Ishikawa (cell line): ENCODE results near the gene OTUD1.

Source experiments
- TAF1 ChIP-seq: IDR thresholded peaks from 2 replicates; pipeline ENCODE4 v1.6.1; 2012; ENCODE audit warnings: low read depth, mild to moderate bottlenecking
- TCF12 ChIP-seq: IDR thresholded peaks from 2 replicates; pipeline ENCODE4 v1.6.1; 2012; ENCODE audit warnings: low read depth
- TEAD4 ChIP-seq: IDR thresholded peaks from 2 replicates; pipeline ENCODE4 v1.6.1; 2012
- TF ChIP-seq, protein P1 (sequence below): IDR thresholded peaks from 2 replicates; pipeline ENCODE4 v1.6.1; 2012
- TF ChIP-seq, protein P2 (sequence below): IDR thresholded peaks from 2 replicates; pipeline ENCODE4 v1.6.1; 2012; ENCODE audit warnings: low read depth, mild to moderate bottlenecking

GRCh38 chr10:23408330-23408976 lies 30.4 kb upstream of the OTUD1 start:
- TF ChIP-seq, protein P1, sequence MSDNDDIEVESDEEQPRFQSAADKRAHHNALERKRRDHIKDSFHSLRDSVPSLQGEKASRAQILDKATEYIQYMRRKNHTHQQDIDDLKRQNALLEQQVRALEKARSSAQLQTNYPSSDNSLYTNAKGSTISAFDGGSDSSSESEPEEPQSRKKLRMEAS = no peak
- no peak for TF ChIP-seq TAF1
- no peak for TF ChIP-seq TEAD4
- TF ChIP-seq, protein P2, sequence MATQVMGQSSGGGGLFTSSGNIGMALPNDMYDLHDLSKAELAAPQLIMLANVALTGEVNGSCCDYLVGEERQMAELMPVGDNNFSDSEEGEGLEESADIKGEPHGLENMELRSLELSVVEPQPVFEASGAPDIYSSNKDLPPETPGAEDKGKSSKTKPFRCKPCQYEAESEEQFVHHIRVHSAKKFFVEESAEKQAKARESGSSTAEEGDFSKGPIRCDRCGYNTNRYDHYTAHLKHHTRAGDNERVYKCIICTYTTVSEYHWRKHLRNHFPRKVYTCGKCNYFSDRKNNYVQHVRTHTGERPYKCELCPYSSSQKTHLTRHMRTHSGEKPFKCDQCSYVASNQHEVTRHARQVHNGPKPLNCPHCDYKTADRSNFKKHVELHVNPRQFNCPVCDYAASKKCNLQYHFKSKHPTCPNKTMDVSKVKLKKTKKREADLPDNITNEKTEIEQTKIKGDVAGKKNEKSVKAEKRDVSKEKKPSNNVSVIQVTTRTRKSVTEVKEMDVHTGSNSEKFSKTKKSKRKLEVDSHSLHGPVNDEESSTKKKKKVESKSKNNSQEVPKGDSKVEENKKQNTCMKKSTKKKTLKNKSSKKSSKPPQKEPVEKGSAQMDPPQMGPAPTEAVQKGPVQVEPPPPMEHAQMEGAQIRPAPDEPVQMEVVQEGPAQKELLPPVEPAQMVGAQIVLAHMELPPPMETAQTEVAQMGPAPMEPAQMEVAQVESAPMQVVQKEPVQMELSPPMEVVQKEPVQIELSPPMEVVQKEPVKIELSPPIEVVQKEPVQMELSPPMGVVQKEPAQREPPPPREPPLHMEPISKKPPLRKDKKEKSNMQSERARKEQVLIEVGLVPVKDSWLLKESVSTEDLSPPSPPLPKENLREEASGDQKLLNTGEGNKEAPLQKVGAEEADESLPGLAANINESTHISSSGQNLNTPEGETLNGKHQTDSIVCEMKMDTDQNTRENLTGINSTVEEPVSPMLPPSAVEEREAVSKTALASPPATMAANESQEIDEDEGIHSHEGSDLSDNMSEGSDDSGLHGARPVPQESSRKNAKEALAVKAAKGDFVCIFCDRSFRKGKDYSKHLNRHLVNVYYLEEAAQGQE = no peak
- no peak for TF ChIP-seq TCF12
